Measurements from ENCODE around the gene OR8I2. TPM values are rescaled to one million over a fixed set of nuclear protein-coding genes. Genes with fewer than 3 reads are reported as not detected.
"Not testable (repeated sequence)": the region's sequence is repeated elsewhere in the genome, so short reads cannot be mapped to it uniquely, and the experiment has no call there.

OR8I2 gene
- not detected for total RNA-seq
- not detected for polyA plus RNA-seq
- long read RNA-seq, donor 1, result 0 reads
- long read RNA-seq, donor 2, result 0 reads
- long read RNA-seq, donor 3, result 0 reads
- long read RNA-seq, donor 4, result 0 reads
- long read RNA-seq, donor 5, result 0 reads
- long read RNA-seq, donor 6, result 0 reads
- long read RNA-seq, donor 7, partial matches to known transcripts, result 0 of 1 reads
- long read RNA-seq, donor 7, other reads (novel, unspliced or antisense), result 0 of 1 reads
- long read RNA-seq, donor 8, result 0 reads
- long read RNA-seq, donor 9, partial matches to known transcripts, result 0 of 1 reads
- long read RNA-seq, donor 9, other reads (novel, unspliced or antisense), result 0 of 1 reads
- long read RNA-seq, donor 10, result 0 reads

DNA sequence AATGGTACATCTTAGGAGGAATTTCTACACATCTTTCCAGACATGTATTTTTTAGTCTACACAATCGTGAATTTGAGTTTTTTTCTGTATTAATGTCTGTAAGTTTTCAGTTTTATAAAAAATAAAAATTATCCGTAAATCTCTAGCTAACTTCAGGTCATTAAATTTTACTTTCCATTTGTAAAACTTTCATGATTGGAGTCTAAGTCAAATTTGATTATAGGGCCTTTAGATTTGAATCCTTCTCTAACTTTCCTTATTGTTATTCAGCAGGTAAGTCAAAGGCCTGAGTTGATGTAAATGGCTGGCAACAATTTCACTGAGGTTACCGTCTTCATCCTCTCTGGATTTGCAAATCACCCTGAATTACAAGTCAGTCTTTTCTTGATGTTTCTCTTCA is at the start of gene OR8I2:
Gene OR8I2, plus strand, starts transcription at position 301 of the 400 bp plus-strand sequence. Its CDS starts 0 bp downstream, at position 301.
- H3K27ac ChIP-seq, result no peak within 1 kb of the TSS
- TF ChIP-seq, protein P1, sequence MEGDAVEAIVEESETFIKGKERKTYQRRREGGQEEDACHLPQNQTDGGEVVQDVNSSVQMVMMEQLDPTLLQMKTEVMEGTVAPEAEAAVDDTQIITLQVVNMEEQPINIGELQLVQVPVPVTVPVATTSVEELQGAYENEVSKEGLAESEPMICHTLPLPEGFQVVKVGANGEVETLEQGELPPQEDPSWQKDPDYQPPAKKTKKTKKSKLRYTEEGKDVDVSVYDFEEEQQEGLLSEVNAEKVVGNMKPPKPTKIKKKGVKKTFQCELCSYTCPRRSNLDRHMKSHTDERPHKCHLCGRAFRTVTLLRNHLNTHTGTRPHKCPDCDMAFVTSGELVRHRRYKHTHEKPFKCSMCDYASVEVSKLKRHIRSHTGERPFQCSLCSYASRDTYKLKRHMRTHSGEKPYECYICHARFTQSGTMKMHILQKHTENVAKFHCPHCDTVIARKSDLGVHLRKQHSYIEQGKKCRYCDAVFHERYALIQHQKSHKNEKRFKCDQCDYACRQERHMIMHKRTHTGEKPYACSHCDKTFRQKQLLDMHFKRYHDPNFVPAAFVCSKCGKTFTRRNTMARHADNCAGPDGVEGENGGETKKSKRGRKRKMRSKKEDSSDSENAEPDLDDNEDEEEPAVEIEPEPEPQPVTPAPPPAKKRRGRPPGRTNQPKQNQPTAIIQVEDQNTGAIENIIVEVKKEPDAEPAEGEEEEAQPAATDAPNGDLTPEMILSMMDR (IDR thresholded peaks at IDR 0.05), result no peak
- TF ChIP-seq POLR2AphosphoS5 (IDR thresholded peaks at IDR 0.05) (no peak), POLR2A (IDR thresholded peaks at IDR 0.05) (no peak), EP300 (IDR thresholded peaks at IDR 0.05) (no peak)
- no peaks in the 10 kb centered on the region for H3K27me3 ChIP-seq
- intact Hi-C loops (cut with DNase I; ENCODE audit: low total_unique reads), result no loop called here
- no peaks in the 10 kb centered on the region for H3K9me3 ChIP-seq
- no peak within 1 kb of the TSS for H3K4me3 ChIP-seq
- WGBS, 5 donors, result 56 to 86% (median 72%) methylated on average over 3 of the region's 3 CpGs
- no peaks in the 10 kb centered on the region for H3K4me1 ChIP-seq
- no peaks in the 10 kb centered on the region for H3K36me3 ChIP-seq
- no peak for DNase-seq

DNA sequence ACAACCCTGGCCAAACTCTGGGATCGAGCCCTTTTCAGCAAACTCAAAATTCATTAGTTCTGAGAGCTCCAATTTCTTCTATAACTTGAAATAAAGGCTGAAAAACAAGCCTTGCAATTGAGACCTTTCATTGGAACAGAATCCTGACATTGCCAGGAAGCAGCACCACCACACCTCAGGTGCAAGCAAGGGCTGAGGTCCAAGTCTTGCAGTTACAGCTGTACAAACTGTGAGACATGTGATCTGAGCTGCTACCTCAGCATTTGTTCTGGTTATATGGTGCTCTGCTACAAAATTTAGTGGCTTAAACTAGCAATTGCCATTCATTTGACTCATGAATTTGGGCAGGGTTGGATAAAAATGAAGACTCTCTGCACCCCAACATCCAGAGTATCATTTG is 47.6 kb upstream of the OR8I2 start:
- intact Hi-C loops (cut with DNase I; ENCODE audit: low total_unique reads), result no loop called here
- TF ChIP-seq EP300 (IDR thresholded peaks at IDR 0.05), result no peak
- no peak for TF ChIP-seq POLR2AphosphoS5 (IDR thresholded peaks at IDR 0.05)
- no peak for TF ChIP-seq POLR2A (IDR thresholded peaks at IDR 0.05)
- TF ChIP-seq, protein P1 (IDR thresholded peaks at IDR 0.05), result no peak
- no peaks in the 10 kb centered on the region for H3K36me3 ChIP-seq
- H3K27ac ChIP-seq, result no peak overlapping the region
- peaks cover 0 to 35% (median 8%) of the 10 kb centered on the region in 4 donors for H3K9me3 ChIP-seq
- no peak overlapping the region for H3K4me3 ChIP-seq
- DNase-seq, result no peak
- H3K4me1 ChIP-seq, result no peaks in the 10 kb centered on the region
- 42 to 72% (median 50%) methylated on average over 1 of the region's 1 CpG for WGBS, 5 donors
- no peaks in the 10 kb centered on the region for H3K27me3 ChIP-seq

DNA sequence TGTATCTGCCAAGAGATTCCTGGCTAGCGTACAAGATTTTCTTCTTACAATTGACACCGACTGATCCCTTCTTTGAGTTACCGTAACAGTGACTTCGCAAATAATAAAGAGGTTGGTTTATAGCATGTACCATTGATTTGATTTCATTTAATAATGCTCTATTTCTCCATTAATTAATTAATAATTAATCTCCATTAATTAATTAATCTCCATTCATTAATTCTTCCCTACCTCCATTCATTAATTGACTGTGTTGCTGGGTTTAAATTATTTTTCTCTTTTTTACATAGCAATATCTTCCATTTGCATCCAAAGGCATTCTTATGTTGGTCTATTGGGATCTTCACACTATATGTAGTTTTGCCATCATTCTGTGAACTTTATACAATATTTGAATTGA is 44.6 kb upstream of the OR8I2 start:
- Histone ChIP-seq H3K4me1 (no peaks in the 10 kb centered on the region), H3K9me3 (peaks cover 0 to 8% (median 3%) of the 10 kb centered on the region in 4 donors), H3K27ac (no peak overlapping the region), H3K36me3 (no peaks in the 10 kb centered on the region), H3K27me3 (no peaks in the 10 kb centered on the region), H3K4me3 (no peak overlapping the region)
- no peak for TF ChIP-seq EP300 (IDR thresholded peaks at IDR 0.05)
- intact Hi-C loops (cut with DNase I; ENCODE audit: low total_unique reads), result no loop called here
- DNase-seq, result no peak
- 69 to 72% (median 71%) methylated on average over 4 of the region's 4 CpGs for WGBS, 5 donors

DNA sequence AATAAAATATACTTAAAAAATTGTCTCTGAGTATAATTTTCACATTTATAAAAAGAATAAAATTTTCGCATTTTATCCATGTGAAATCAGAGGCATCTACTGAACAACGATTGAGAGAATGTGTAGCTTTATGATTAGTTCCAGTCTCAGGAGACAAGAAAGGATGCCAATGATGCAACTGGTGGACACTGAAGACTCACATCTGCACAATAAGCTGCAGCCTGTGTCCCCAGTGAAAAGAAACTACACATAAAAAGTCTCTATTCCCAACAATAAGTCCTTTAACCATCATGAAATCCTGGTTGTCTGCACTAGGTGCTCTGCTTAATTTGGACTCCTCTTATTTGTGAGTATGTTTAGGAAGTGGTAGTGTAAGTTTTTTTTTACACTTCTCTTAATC is 43.6 kb upstream of the OR8I2 start:
- WGBS, 5 donors, result 82 to 91% (median 86%) methylated on average over 2 of the region's 2 CpGs
- TF ChIP-seq EP300 (IDR thresholded peaks at IDR 0.05) (no peak), POLR2A (IDR thresholded peaks at IDR 0.05) (no peak), POLR2AphosphoS5 (IDR thresholded peaks at IDR 0.05) (no peak)
- TF ChIP-seq, protein P1 (IDR thresholded peaks at IDR 0.05), result no peak
- intact Hi-C loops (cut with DNase I; ENCODE audit: low total_unique reads), result no loop called here

DNA sequence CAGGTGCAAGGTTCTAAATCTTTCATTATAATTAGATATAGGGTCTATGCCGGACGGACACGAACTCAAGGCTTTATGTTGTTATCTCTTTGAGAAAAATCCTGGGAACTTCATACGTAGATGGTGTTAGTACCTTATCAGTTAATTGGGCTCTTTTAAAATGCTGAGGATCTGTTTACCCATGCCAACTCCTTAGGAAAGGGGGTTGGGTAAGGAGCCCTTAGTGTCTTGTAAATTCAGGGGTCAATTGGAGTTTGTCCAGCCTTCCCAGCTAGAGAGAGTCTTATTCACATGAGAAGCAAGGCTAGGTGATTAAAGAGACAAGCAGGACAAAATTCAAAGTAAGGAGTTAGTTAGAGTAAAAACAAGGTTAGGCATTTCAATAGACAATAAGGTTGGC is 36.7 kb upstream of the OR8I2 start:
- H3K4me3 ChIP-seq; intact Hi-C loops (cut with DNase I; ENCODE audit: low total_unique reads); H3K9me3 ChIP-seq; H3K4me1 ChIP-seq; H3K27me3 ChIP-seq; DNase-seq; H3K36me3 ChIP-seq; H3K27ac ChIP-seq: not testable (repeated sequence)
- 34 to 56% (median 45%) methylated on average over 4 of the region's 4 CpGs for WGBS, 5 donors

More for the DNA sequence above, 43.6 kb upstream of the OR8I2 start:
- peaks cover 0 to 1% (median 0%) of the 10 kb centered on the region in 4 donors for H3K9me3 ChIP-seq
- no peak overlapping the region for H3K4me3 ChIP-seq
- H3K27me3 ChIP-seq, result no peaks in the 10 kb centered on the region
- no peaks in the 10 kb centered on the region for H3K4me1 ChIP-seq
- no peak for DNase-seq
- H3K36me3 ChIP-seq, result no peaks in the 10 kb centered on the region
- no peak overlapping the region for H3K27ac ChIP-seq

DNA sequence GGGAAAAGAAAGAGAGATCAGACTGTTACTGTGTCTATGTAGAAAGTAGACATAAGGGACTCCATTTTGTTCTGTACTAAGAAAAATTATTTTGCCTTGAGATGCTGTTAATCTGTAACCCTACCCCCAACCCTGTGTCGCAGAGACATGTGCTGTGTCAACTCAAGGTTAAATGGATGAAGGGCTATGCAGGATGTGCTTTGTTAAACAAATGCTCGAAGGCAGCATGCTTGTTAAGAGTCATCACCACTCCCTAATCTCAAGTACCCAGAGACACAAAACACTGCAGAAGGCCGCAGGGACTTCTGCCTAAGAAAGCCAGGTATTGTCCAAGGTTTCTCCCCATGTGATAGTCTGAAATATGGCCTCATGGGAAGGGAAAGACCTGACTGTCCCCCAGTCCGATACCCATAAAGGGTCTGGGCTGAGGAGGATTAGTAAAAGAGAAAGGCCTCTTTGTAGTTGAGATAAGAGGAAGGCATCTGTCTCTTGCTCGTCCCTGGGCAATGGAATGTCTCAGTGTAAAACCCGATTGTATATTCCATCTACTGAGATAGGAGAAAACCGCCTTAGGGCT is 35.4 kb upstream of the OR8I2 start:
- H3K36me3 ChIP-seq; H3K27me3 ChIP-seq; H3K4me3 ChIP-seq; DNase-seq; H3K9me3 ChIP-seq; intact Hi-C loops (cut with DNase I; ENCODE audit: low total_unique reads); H3K27ac ChIP-seq; H3K4me1 ChIP-seq: not testable (repeated sequence)
- 34 to 42% (median 40%) methylated on average over 7 of the region's 7 CpGs for WGBS, 5 donors

DNA sequence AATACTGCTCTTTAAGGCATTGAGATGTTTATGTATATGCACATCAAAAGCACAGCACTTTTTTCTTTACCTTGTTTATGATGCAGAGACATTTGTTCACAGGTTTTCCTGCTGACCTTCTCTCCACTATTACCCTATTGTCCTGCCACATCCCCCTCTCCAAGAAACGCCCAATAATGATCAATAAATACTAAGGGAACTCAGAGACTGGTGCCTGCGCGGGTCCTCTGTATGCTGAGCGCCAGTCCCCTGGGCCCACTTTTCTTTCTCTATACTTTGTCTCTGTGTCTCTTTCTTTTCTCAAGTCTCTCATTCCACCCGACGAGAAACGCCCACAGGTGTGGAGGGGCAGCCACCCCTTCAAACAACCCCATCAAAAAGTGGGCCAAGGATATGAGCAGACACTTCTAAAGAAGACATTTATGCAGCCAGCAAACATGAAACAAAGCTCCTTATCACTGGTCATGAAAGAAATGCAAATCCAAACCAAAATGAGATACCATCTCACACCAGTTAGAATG is 34.8 kb upstream of the OR8I2 start:
- DNase-seq; H3K4me1 ChIP-seq; H3K4me3 ChIP-seq; H3K9me3 ChIP-seq; H3K36me3 ChIP-seq; H3K27ac ChIP-seq; intact Hi-C loops (cut with DNase I; ENCODE audit: low total_unique reads); H3K27me3 ChIP-seq: not testable (repeated sequence)
- 62 to 75% (median 72%) methylated on average over 7 of the region's 7 CpGs for WGBS, 5 donors

Data from stomach (tissue), 19 donors.